ENCODE data around the gene MAML2.

DNA sequence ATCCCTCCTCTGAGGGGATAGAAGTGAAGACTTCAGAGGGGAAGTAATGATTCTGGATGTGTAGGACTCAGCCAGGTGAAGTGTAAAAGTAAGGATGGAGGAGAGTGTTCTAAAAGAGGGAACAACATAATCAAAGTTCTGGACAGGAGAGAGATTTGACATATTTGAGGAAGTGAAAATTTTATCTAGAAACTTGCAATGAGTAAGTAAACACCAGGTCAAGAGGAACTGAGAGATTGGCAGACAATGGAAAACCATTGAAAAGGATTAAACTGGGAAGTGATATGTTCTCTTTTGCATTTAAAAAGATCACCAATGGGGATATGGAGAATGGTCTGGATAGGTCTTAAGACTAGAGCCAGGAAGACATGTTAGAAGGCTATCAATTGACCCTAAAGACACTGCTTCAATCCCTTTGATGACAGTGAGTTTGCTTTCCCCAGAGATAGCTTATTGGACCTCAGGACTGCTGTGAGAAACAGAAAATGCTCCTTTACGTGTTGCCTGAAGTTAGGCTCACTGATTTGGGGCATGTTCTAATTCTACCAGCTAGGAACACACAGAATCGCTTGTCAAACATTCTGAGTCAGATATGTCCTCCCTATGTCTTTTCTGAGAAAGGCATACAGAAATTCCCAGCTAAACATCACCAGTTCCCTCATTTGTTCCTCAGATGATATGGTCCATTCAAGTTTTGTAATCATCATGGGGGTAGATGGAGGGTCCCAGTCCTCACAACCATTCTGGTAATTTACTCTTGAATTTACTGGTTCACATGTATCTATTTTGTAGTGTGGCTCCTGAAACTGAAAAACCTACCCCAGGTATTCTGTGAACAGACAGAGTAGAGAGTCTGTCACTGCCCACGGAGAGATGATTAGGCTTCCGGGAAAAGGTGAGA, 144.9 kb downstream of the MAML2 start:
- TF ChIP-seq, protein P1, sequence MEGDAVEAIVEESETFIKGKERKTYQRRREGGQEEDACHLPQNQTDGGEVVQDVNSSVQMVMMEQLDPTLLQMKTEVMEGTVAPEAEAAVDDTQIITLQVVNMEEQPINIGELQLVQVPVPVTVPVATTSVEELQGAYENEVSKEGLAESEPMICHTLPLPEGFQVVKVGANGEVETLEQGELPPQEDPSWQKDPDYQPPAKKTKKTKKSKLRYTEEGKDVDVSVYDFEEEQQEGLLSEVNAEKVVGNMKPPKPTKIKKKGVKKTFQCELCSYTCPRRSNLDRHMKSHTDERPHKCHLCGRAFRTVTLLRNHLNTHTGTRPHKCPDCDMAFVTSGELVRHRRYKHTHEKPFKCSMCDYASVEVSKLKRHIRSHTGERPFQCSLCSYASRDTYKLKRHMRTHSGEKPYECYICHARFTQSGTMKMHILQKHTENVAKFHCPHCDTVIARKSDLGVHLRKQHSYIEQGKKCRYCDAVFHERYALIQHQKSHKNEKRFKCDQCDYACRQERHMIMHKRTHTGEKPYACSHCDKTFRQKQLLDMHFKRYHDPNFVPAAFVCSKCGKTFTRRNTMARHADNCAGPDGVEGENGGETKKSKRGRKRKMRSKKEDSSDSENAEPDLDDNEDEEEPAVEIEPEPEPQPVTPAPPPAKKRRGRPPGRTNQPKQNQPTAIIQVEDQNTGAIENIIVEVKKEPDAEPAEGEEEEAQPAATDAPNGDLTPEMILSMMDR (IDR thresholded peaks at IDR 0.05), result no peak
- no peak for TF ChIP-seq POLR2A (IDR thresholded peaks at IDR 0.05; ENCODE audit: low read depth)
- TF ChIP-seq POLR2AphosphoS5 (IDR thresholded peaks at IDR 0.05), result no peak
- no peak for TF ChIP-seq EP300 (IDR thresholded peaks at IDR 0.05)

Data from esophagus muscularis mucosa (tissue), 4 donors.